Measurements from ENCODE around the gene LRP1-AS. TPM values are rescaled to one million over a fixed set of nuclear protein-coding genes. Genes with fewer than 3 reads are reported as not detected.
"Not testable (repeated sequence)": the region's sequence is repeated elsewhere in the genome, so short reads cannot be mapped to it uniquely, and the experiment has no call there.

LRP1-AS gene
- polyA plus RNA-seq, 1 donor (not counting 4 experiments of a cell fraction or from before 2014, with no cell fraction given) = not detected

DNA sequence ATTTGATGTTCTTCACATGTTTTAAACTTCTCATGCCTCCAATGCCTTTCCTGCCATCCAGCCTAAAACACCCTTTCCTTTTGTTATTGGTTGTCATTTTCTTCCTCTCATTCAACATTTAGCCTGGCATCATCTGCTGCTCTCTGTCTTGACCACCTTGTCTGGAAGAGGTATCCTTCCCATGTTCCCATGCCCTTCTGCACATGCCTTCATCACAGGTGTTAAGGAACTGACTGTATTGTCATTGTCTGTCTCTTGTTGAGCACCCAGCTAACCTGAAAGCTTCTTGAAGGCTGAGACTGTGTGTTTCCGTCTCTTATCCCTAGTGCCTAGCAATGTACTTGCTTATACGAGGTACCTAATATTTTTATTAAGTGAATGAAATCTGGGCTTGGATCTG, 23.6 kb downstream of the LRP1-AS start:
- Histone ChIP-seq H4K20me1 (ENCODE audit: control insufficient read depth, extremely low read depth, insufficient read depth, low read length) (no peaks in the 10 kb centered on the region), H3K36me3 (ENCODE audit: control insufficient read depth in 2 of 2, extremely low read depth in 1 of 2, insufficient read depth in 2 of 2, low read length in 2 of 2) (no peaks in the 10 kb centered on the region), H3K27ac (ENCODE audit: control insufficient read depth, insufficient read depth, low read length) (no peak overlapping the region), H3K79me2 (ENCODE audit: control insufficient read depth, insufficient read depth, low read length) (no peaks in the 10 kb centered on the region), H3K27me3 (ENCODE audit: control insufficient read depth, extremely low read depth, insufficient read depth, low read length) (no peaks in the 10 kb centered on the region), H3K9ac (ENCODE audit: control insufficient read depth, extremely low read depth, insufficient read depth, low read length) (no peak overlapping the region), H3K4me1 (ENCODE audit: control insufficient read depth, extremely low read depth, insufficient read depth, low read length) (peaks cover 21% of the 10 kb centered on the region), H3K9me1 (ENCODE audit: control insufficient read depth, extremely low read depth, insufficient read depth, low read length) (no peaks in the 10 kb centered on the region), H3K4me2 (ENCODE audit: control insufficient read depth, extremely low read depth, insufficient read depth, low read depth, low read length) (no peak overlapping the region), H2AFZ (ENCODE audit: control insufficient read depth, low read length) (no peak overlapping the region), H3K9me3 (ENCODE audit: control insufficient read depth, low read depth, low read length) (no peaks in the 10 kb centered on the region), H3K4me3 (ENCODE audit: control insufficient read depth in 2 of 3, extremely low read depth in 1 of 3, insufficient read depth in 2 of 3, low read depth in 1 of 3, low read length in 3 of 3) (no peak overlapping the region)
- DNase-seq (ENCODE audit: low read depth, low spot score) (no peak), FAIRE-seq (no peak)
- TF ChIP-seq, protein P1, sequence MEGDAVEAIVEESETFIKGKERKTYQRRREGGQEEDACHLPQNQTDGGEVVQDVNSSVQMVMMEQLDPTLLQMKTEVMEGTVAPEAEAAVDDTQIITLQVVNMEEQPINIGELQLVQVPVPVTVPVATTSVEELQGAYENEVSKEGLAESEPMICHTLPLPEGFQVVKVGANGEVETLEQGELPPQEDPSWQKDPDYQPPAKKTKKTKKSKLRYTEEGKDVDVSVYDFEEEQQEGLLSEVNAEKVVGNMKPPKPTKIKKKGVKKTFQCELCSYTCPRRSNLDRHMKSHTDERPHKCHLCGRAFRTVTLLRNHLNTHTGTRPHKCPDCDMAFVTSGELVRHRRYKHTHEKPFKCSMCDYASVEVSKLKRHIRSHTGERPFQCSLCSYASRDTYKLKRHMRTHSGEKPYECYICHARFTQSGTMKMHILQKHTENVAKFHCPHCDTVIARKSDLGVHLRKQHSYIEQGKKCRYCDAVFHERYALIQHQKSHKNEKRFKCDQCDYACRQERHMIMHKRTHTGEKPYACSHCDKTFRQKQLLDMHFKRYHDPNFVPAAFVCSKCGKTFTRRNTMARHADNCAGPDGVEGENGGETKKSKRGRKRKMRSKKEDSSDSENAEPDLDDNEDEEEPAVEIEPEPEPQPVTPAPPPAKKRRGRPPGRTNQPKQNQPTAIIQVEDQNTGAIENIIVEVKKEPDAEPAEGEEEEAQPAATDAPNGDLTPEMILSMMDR (optimal IDR thresholded peaks at IDR 0.05 in 1 of 3, IDR thresholded peaks at IDR 0.05 in 1 of 3, conservative IDR thresholded peaks at IDR 0.05 in 1 of 3; ENCODE audit: extremely low read depth in 1 of 3, insufficient read depth in 2 of 3, low read length in 3 of 3) = no peak
- no peak for TF ChIP-seq EZH2 (IDR thresholded peaks at IDR 0.05; ENCODE audit: low read length)
- dilution Hi-C loops (cut with MboI; ENCODE audit: extremely low pct_ligation_motif_present, low sequenced_read_pairs) = no loop called here

DNA sequence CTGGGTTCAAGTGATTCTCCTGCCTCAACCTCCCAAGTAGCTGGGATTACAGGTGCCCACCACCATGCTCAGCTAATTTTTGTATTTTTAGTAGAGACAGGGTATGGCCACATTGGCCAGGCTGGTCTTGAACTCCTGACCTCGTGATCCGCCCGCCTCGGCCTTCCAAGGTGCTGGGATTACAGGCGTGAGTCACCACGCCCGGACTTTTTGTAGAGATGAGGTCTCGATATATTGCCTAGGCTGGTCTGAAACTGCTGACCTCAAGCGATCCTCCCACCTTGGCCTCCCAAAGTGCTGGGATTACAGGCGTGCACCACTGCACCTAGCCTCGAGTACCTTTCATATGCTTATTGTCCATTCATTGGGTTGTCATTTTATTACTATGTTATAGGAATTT, 26.7 kb downstream of the LRP1-AS start:
- H3K36me3 ChIP-seq (ENCODE audit: control insufficient read depth in 2 of 2, extremely low read depth in 1 of 2, insufficient read depth in 2 of 2, low read length in 2 of 2); H3K27ac ChIP-seq (ENCODE audit: control insufficient read depth, insufficient read depth, low read length); FAIRE-seq; H3K4me2 ChIP-seq (ENCODE audit: control insufficient read depth, extremely low read depth, insufficient read depth, low read depth, low read length); H2AFZ ChIP-seq (ENCODE audit: control insufficient read depth, low read length); DNase-seq (ENCODE audit: low read depth, low spot score); H3K9ac ChIP-seq (ENCODE audit: control insufficient read depth, extremely low read depth, insufficient read depth, low read length); H3K79me2 ChIP-seq (ENCODE audit: control insufficient read depth, insufficient read depth, low read length); dilution Hi-C loops (cut with MboI; ENCODE audit: extremely low pct_ligation_motif_present, low sequenced_read_pairs); H4K20me1 ChIP-seq (ENCODE audit: control insufficient read depth, extremely low read depth, insufficient read depth, low read length); H3K27me3 ChIP-seq (ENCODE audit: control insufficient read depth, extremely low read depth, insufficient read depth, low read length); H3K4me3 ChIP-seq (ENCODE audit: control insufficient read depth in 2 of 3, extremely low read depth in 1 of 3, insufficient read depth in 2 of 3, low read depth in 1 of 3, low read length in 3 of 3); H3K9me3 ChIP-seq (ENCODE audit: control insufficient read depth, low read depth, low read length); H3K9me1 ChIP-seq (ENCODE audit: control insufficient read depth, extremely low read depth, insufficient read depth, low read length): not testable (repeated sequence)
- H3K4me1 ChIP-seq (ENCODE audit: control insufficient read depth, extremely low read depth, insufficient read depth, low read length) = peaks cover 21% of the 10 kb centered on the region

Measured in keratinocyte (primary cell).